Smooth muscle cell (in vitro differentiated cells): ENCODE results near the gene FAM174B. TPM values are rescaled to one million over a fixed set of nuclear protein-coding genes. Genes with fewer than 3 reads are reported as not detected.

Experiments
- DNase-seq: peaks from one replicate; lab custom pipeline; 2025; ENCODE audit not compliant: unreplicated experiment; lab: John Stamatoyannopoulos, UW
- H2AFZ ChIP-seq: fragments of 200-600 bp; sonication (generic); 2 replicates; pipeline ENCODE4 v1.6.0; 2016; ENCODE audit warnings: antibody characterized with exemption, low read depth, mild to moderate bottlenecking
- H3F3A ChIP-seq: fragments of 200-600 bp; sonication (generic); 2 replicates; pipeline ENCODE4 v1.6.0; 2017; ENCODE audit warnings: antibody characterized with exemption, low read depth
- H3K27ac ChIP-seq: fragments of 200-600 bp; sonication (generic); 2 replicates; pipeline ENCODE4 v1.5.1; 2016; ENCODE audit warnings: low read depth, mild to moderate bottlenecking
- H3K27me3 ChIP-seq: fragments of 200-600 bp; sonication (generic); 2 replicates; pipeline ENCODE4 v1.6.1; 2016; ENCODE audit warnings: low read depth, mild to moderate bottlenecking
- H3K36me3 ChIP-seq: fragments of 200-600 bp; sonication (generic); 2 replicates; pipeline ENCODE4 v1.5.1; 2016; ENCODE audit warnings: low read depth
- H3K4me1 ChIP-seq: fragments of 200-600 bp; sonication (generic); 2 replicates; pipeline ENCODE4 v1.5.1; 2016; ENCODE audit warnings: low read depth
- H3K4me2 ChIP-seq: fragments of 200-600 bp; sonication (generic); 2 replicates; pipeline ENCODE4 v1.6.0; 2016; ENCODE audit warnings: mild to moderate bottlenecking
- H3K4me3 ChIP-seq: fragments of 200-600 bp; sonication (generic); 2 replicates; pipeline ENCODE4 v1.5.1; 2016; ENCODE audit warnings: mild to moderate bottlenecking
- H3K79me2 ChIP-seq: fragments of 200-600 bp; sonication (generic); 2 replicates; pipeline ENCODE4 v1.6.0; 2016; ENCODE audit warnings: low read depth, mild to moderate bottlenecking
- H3K9ac ChIP-seq: fragments of 200-600 bp; sonication (generic); 2 replicates; pipeline ENCODE4 v1.6.0; 2016; ENCODE audit warnings: low read depth
- H3K9me3 ChIP-seq: fragments of 200-600 bp; sonication (generic); replicated peaks from 2 replicates; pipeline ENCODE4 v1.5.1; 2016; ENCODE audit warnings: low read depth
- H4K20me1 ChIP-seq: fragments of 200-600 bp; sonication (generic); 2 replicates; pipeline ENCODE4 v1.6.0; 2016; ENCODE audit warnings: low read depth
- WGBS: methylation state at CpG from one replicate; pipeline ENCODE4 v1.1.7; 2016; ENCODE audit warnings: low lambda C conversion rate; 5-methylcytosine and 5-hydroxymethylcytosine counted together
- polyA plus RNA-seq: library from polyadenylated mRNA; unstranded; fragments of >200 nt; fragmentation: Nextera tagmentation; extraction: Ambion mirVana; gene quantifications from 2 replicates; pipeline ENCODE4 v1.2.1, GENCODE V29; 2016
- total RNA-seq: library from RNA; depleted of rRNA; stranded (reverse); fragments of >200 nt; gene quantifications from 2 replicates; pipeline ENCODE4 v1.2.3, GENCODE V29; 2014
- TF ChIP-seq, protein P1 (sequence below): fragments of 200-600 bp; sonication (generic); IDR thresholded peaks from 2 replicates; pipeline ENCODE4 v1.5.1; 2017; ENCODE audit warnings: borderline replicate concordance, mild to moderate bottlenecking, antibody characterized with exemption; ENCODE audit not compliant: insufficient read depth, poor library complexity, severe bottlenecking

FAM174B gene
- total and polyA plus RNA-seq, 2 experiments from 2014 or later: 2.0 to 2.1 TPM

- no peak overlapping the region for H3K4me2 ChIP-seq
- no peak overlapping the region for H2AFZ ChIP-seq
- H3K27ac ChIP-seq: no peak overlapping the region
- no peaks in the 10 kb centered on the region for H3K27me3 ChIP-seq
- peaks cover 4% of the 10 kb centered on the region for H3F3A ChIP-seq
- WGBS: 93% methylated on average over 11 of the region's 11 CpGs
- no peaks in the 10 kb centered on the region for H3K79me2 ChIP-seq
- H3K36me3 ChIP-seq: no peaks in the 10 kb centered on the region
- DNase-seq: no peak
- no peaks in the 10 kb centered on the region for H3K9me3 ChIP-seq
- H3K4me3 ChIP-seq: no peak overlapping the region
- no peak overlapping the region for H3K9ac ChIP-seq
- no peaks in the 10 kb centered on the region for H4K20me1 ChIP-seq
- peaks cover 13% of the 10 kb centered on the region for H3K4me1 ChIP-seq
- TF ChIP-seq, protein P1, sequence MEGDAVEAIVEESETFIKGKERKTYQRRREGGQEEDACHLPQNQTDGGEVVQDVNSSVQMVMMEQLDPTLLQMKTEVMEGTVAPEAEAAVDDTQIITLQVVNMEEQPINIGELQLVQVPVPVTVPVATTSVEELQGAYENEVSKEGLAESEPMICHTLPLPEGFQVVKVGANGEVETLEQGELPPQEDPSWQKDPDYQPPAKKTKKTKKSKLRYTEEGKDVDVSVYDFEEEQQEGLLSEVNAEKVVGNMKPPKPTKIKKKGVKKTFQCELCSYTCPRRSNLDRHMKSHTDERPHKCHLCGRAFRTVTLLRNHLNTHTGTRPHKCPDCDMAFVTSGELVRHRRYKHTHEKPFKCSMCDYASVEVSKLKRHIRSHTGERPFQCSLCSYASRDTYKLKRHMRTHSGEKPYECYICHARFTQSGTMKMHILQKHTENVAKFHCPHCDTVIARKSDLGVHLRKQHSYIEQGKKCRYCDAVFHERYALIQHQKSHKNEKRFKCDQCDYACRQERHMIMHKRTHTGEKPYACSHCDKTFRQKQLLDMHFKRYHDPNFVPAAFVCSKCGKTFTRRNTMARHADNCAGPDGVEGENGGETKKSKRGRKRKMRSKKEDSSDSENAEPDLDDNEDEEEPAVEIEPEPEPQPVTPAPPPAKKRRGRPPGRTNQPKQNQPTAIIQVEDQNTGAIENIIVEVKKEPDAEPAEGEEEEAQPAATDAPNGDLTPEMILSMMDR: no peak
Measured at GRCh38 chr15:92629975-92630626, 25.5 kb downstream of the FAM174B start.

DNA sequence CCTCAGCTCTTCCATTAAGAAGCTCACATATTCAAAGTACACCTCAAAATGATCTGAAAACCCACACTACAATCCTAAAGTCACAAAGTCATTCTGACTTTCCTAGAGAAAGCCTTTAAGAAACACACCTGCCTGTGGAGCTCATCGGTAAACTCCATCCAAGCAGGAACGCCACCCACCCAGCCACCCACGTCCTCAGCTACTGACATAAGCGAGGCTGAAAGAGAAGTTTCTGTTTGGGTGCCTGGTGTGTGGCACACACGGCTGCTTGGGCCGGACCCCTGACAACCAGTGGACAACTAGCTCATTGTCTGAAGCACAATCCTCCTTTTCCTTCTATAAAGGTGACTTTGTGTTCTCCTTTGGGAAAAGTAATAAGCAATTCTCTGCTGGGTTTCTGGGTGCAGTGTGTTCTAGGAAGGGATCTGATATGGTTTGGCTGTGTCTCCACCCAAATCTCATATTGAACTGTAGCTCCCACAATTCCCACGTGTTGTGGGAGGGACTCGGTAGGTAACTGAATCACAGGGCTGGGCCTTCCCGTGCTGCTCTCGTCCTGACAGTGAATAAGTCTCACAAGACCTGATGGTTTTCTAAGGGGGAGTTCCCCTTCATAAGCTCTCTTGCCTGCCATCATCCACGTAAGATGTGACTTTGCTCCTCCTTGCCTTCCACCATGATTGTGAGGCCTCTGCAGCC, 26.1 kb downstream of the FAM174B start:
- TF ChIP-seq, protein P1: no peak
- Histone ChIP-seq H4K20me1 (no peaks in the 10 kb centered on the region), H3K27me3 (no peaks in the 10 kb centered on the region), H3K36me3 (no peaks in the 10 kb centered on the region), H3K9ac (no peak overlapping the region), H3K27ac (no peak overlapping the region), H3F3A (peaks cover 5% of the 10 kb centered on the region), H3K4me1 (peaks cover 13% of the 10 kb centered on the region), H3K4me2 (no peak overlapping the region), H3K79me2 (no peaks in the 10 kb centered on the region), H3K9me3 (no peaks in the 10 kb centered on the region), H2AFZ (no peak overlapping the region), H3K4me3 (no peak overlapping the region)
- no peak for DNase-seq
- 92% methylated on average over 11 of the region's 11 CpGs for WGBS

GRCh38 chr15:92627014-92627413, 28.6 kb downstream of the FAM174B start:
- Histone ChIP-seq H3K79me2 (no peaks in the 10 kb centered on the region), H3K4me3 (no peak overlapping the region), H3K36me3 (no peaks in the 10 kb centered on the region), H3K27me3 (no peaks in the 10 kb centered on the region), H3K4me2 (no peak overlapping the region), H2AFZ (no peak overlapping the region), H3K4me1 (peaks cover 21% of the 10 kb centered on the region), H3F3A (peaks cover 5% of the 10 kb centered on the region), H4K20me1 (no peaks in the 10 kb centered on the region), H3K9ac (no peak overlapping the region), H3K9me3 (no peaks in the 10 kb centered on the region), H3K27ac (no peak overlapping the region)
- TF ChIP-seq, protein P1: no peak
- no peak for DNase-seq
- WGBS: 94% methylated on average over 11 of the region's 11 CpGs
